ENCODE data around the gene MTA2.
"Not testable (repeated sequence)": the region's sequence is repeated elsewhere in the genome, so short reads cannot be mapped to it uniquely, and the experiment has no call there.

DNA sequence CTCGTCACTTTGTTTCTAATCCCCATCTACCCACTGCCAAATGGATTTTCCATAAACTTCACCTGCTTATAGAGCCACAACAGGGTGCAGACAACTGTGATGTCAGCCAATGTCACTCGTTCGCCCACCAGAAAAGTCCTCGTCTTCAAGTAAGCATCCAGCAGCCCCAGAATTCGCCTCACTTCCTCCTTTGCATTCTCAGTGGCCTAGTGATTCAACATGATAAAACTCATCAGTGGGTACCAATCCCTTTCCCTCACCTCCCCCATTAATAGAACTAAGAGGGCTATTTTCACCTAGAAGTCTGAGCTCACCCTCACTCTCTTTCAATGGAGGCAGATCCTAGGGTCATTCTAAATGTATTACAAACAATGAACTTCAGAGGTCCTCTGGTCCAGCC is 30.8 kb downstream of the MTA2 start:
- TF ChIP-seq, protein P1, sequence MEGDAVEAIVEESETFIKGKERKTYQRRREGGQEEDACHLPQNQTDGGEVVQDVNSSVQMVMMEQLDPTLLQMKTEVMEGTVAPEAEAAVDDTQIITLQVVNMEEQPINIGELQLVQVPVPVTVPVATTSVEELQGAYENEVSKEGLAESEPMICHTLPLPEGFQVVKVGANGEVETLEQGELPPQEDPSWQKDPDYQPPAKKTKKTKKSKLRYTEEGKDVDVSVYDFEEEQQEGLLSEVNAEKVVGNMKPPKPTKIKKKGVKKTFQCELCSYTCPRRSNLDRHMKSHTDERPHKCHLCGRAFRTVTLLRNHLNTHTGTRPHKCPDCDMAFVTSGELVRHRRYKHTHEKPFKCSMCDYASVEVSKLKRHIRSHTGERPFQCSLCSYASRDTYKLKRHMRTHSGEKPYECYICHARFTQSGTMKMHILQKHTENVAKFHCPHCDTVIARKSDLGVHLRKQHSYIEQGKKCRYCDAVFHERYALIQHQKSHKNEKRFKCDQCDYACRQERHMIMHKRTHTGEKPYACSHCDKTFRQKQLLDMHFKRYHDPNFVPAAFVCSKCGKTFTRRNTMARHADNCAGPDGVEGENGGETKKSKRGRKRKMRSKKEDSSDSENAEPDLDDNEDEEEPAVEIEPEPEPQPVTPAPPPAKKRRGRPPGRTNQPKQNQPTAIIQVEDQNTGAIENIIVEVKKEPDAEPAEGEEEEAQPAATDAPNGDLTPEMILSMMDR (IDR thresholded peaks at IDR 0.05) = not testable (repeated sequence)
- TF ChIP-seq POLR2A, POLR2AphosphoS5 (IDR thresholded peaks at IDR 0.05): not testable (repeated sequence)
